Esophagus (tissue), 2 donors: ENCODE results near the gene DUT. TPM values are rescaled to one million over a fixed set of nuclear protein-coding genes. Genes with fewer than 3 reads are reported as not detected.

Source experiments
- H3K27ac ChIP-seq, 2 donors: one replicate each; pipeline ENCODE4 v1.5.1; 2013; ENCODE audit warnings: low read depth in 2 of 2, mild to moderate bottlenecking in 2 of 2, inconsistent platforms in 1 of 2, low read length in 1 of 2, moderate library complexity in 1 of 2
- H3K27me3 ChIP-seq, 2 donors: one replicate each; pipeline ENCODE4 v1.6.1; 2013; ENCODE audit warnings: low read length in 2 of 2, control low read depth in 1 of 2, mild to moderate bottlenecking in 1 of 2; ENCODE audit not compliant: insufficient read depth in 2 of 2, control insufficient read depth in 1 of 2
- H3K36me3 ChIP-seq, 2 donors: one replicate each; pipeline ENCODE4 v1.6.1; 2013; ENCODE audit warnings: low read length in 1 of 2; ENCODE audit not compliant: control insufficient read depth in 2 of 2, insufficient read depth in 2 of 2
- H3K4me1 ChIP-seq, 2 donors: one replicate each; pipeline ENCODE4 v1.6.1; 2013; ENCODE audit warnings: low read length in 1 of 2; ENCODE audit not compliant: control insufficient read depth in 2 of 2, insufficient read depth in 2 of 2
- H3K4me3 ChIP-seq, 2 donors: one replicate each; pipeline ENCODE4 v1.5.1; 2013; ENCODE audit warnings: low read length in 2 of 2, mild to moderate bottlenecking in 2 of 2, low read depth in 1 of 2, moderate library complexity in 1 of 2
- H3K9me3 ChIP-seq, 2 donors: one replicate each; pipeline ENCODE4 v1.6.1; 2013; ENCODE audit warnings: mild to moderate bottlenecking in 2 of 2, low read depth in 1 of 2, low read length in 1 of 2, moderate library complexity in 1 of 2; ENCODE audit not compliant: control insufficient read depth in 2 of 2, insufficient read depth in 1 of 2
- WGBS, 2 donors: extraction: QIAGEN DNeasy Blood & Tissue Kit; methylation state at CpG; one replicate each; pipeline ENCODE4 v1.1.7; 2013; 5-methylcytosine and 5-hydroxymethylcytosine counted together
- polyA plus RNA-seq, 2 donors: library from polyadenylated mRNA; stranded (reverse); fragments of 200-250 nt; gene quantifications; one replicate each; pipeline ENCODE4 v1.2.3, GENCODE V29; 2013
- donor health status: healthy with polysubstance abuse.
- donor health status: Bipolar disorder and iron deficiency.

Gene DUT
- polyA plus RNA-seq, 2 donors: 45.4 to 67.9 TPM

DNA sequence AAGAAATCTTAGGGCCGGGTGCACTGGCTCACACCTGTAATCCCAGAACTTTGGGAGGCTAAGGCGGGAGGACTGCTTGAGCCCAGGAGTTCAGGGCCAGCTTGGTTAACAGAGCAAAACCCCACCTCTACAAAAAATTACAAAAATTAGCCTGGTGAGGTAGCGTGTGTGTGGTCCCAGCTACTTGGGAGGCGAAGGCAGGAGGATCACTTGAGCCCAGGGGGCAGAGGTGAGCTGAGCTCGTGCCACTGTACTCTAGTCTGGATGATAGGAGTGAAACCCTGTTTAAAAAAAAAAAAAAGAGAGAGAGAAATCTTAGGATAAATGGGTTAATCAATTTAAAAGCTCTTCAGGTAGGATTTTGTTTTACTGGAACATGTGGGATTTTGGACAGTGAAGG, 31.2 kb upstream of the DUT start:
- 84% methylated on average over 5 of the region's 5 CpGs for WGBS, 2 donors
- no peaks in the 10 kb centered on the region for H3K36me3 ChIP-seq
- no peak overlapping the region for H3K4me3 ChIP-seq
- H3K9me3 ChIP-seq: no peaks in the 10 kb centered on the region
- H3K27me3 ChIP-seq: peaks cover 0 to 3% of the 10 kb centered on the region in 2 donors
- no peak overlapping the region for H3K27ac ChIP-seq
- no peaks in the 10 kb centered on the region for H3K4me1 ChIP-seq

DNA sequence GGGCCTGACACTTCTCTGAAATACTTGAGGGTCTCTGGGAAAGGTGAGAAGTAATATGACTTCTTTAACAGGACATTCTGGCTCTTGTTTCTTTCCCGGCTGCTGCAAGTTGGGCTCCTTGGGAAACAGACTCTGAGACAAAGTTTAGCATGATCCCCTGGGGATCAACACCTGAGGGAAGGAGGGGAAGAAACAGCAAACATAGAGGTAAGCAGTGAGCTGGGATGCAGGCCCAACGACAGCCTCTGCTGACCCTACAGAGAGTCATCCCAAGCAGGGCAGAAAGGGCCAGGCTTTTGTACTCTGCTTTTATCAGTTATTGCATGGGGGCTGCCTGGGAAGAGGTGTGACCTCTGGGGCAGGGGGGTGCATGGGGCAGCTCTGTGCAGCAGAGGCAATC, 26.8 kb upstream of the DUT start:
- Histone ChIP-seq H3K27me3 (peaks cover 0 to 3% of the 10 kb centered on the region in 2 donors), H3K9me3 (no peaks in the 10 kb centered on the region), H3K4me3 (no peak overlapping the region), H3K4me1 (no peaks in the 10 kb centered on the region), H3K27ac (no peak overlapping the region), H3K36me3 (no peaks in the 10 kb centered on the region)
- WGBS, 2 donors: 44 to 49% methylated on average over 2 of the region's 2 CpGs

DNA sequence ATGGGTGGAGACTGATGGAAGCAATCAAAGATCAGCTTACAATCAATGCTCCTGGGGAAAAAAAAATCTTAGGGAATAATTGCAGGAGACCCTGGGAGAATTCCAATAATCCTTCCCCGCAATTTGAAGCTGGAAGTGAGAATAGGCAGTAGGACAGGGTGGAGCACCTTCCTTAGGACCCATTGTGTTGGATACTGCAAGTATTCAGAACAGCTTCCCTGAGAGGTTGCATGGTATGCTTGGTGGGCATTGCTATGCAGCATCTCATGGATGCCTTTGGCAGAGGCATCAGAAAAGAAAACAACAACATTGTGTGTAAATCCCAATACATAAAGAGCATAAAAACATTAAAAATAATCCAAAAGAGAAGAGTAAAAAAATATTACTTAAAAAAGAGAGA, 24.6 kb upstream of the DUT start:
- WGBS, 2 donors: 77 to 89% methylated on average over 1 of the region's 1 CpG
- H3K9me3 ChIP-seq: no peaks in the 10 kb centered on the region

DNA sequence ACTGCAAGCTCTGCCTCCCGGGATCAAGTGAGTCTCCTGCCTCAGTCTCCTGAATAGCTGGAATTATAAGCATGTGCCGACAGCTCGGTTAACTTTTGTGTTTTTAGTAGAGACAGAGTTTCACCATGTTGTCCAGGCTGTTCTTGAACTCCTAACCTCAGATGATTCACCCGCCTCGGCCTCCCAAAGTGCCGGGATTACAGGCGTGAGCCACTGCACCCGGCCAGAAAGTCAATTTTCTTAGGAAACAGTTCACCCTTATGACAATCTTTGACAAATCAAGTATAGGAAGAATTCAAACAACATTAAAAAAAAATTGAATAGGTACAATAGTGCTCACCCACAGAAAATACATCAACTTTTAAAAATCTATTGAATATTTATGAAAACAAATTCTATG, 23.6 kb upstream of the DUT start:
- Histone ChIP-seq H3K36me3 (no peaks in the 10 kb centered on the region), H3K27me3 (no peaks in the 10 kb centered on the region), H3K27ac (no peak overlapping the region), H3K4me3 (no peak overlapping the region), H3K4me1 (no peaks in the 10 kb centered on the region), H3K9me3 (no peaks in the 10 kb centered on the region)
- WGBS, 2 donors: 87 to 91% methylated on average over 8 of the region's 8 CpGs

More for the DNA sequence above, 24.6 kb upstream of the DUT start:
- H3K27me3 ChIP-seq: no peaks in the 10 kb centered on the region
- no peaks in the 10 kb centered on the region for H3K4me1 ChIP-seq
- no peaks in the 10 kb centered on the region for H3K36me3 ChIP-seq
- no peak overlapping the region for H3K4me3 ChIP-seq
- no peak overlapping the region for H3K27ac ChIP-seq

DNA sequence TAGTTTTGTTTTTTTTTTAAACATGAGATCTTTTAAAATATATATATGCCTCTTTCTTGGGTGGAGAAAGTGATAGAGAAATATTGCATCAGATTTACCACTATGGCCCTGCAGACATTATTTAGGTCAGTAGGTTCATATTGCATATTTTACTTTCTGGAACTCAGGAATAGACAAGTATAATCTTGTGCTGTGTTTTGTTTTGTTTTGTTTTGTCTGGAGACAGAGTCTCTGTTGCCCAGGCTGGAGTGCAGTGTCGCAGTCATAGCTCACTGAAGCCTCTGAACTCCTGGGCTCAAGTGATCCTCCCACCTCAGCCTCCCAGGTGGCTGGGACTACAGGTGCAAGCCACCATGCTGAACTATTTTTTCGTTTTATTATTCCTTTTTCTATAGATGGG, 21.5 kb upstream of the DUT start:
- Histone ChIP-seq H3K4me1 (no peaks in the 10 kb centered on the region), H3K36me3 (no peaks in the 10 kb centered on the region), H3K27ac (no peak overlapping the region), H3K9me3 (no peaks in the 10 kb centered on the region), H3K27me3 (no peaks in the 10 kb centered on the region), H3K4me3 (no peak overlapping the region)
- WGBS, 2 donors: 56 to 64% methylated on average over 2 of the region's 2 CpGs

DNA sequence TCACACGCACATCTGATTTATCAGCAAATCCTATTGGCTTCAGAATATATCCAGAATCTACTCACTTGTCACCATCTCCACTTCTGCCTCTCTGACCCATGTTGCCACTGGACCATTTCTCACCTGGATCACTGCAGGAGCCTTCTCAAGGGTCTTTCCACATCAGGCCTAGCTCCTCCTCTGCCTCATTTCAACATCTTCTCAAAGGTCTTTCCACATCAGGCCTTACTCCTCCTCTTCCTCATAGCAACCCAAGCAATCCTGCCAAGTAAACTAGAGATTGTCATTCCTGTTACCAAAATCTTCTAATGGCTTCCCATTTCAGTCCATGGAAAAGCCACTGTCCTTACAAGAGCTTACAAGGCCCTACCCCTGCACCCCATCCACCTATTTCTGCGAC, 18.0 kb upstream of the DUT start:
- Histone ChIP-seq H3K4me1 (peaks cover 0 to 2% of the 10 kb centered on the region in 2 donors), H3K4me3 (no peak overlapping the region), H3K27me3 (no peaks in the 10 kb centered on the region), H3K27ac (no peak overlapping the region), H3K9me3 (no peaks in the 10 kb centered on the region), H3K36me3 (no peaks in the 10 kb centered on the region)
- WGBS, 2 donors: 89 to 92% methylated on average over 2 of the region's 2 CpGs

DNA sequence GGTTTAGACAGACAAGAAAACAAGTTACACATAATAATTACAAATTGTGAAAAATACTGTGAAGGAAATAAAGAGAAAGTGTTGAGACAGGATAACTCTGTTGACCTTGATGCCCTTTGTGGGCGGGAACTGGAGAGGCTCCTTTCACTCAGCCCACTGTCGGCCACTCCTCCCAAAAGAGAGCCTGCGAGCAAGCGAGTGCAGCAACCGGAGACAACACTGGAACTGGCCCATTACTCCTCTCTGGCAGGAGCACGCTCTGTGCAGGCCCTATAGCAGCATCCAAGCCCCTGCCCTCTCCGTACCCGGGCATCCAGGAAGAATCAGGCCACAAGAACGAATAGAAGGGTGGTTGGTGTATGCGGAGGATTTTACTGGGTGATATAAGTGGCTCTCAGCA, 16.2 kb upstream of the DUT start:
- H3K36me3 ChIP-seq: no peaks in the 10 kb centered on the region
- 80 to 83% methylated on average over 10 of the region's 10 CpGs for WGBS, 2 donors
- no peaks in the 10 kb centered on the region for H3K9me3 ChIP-seq

DNA sequence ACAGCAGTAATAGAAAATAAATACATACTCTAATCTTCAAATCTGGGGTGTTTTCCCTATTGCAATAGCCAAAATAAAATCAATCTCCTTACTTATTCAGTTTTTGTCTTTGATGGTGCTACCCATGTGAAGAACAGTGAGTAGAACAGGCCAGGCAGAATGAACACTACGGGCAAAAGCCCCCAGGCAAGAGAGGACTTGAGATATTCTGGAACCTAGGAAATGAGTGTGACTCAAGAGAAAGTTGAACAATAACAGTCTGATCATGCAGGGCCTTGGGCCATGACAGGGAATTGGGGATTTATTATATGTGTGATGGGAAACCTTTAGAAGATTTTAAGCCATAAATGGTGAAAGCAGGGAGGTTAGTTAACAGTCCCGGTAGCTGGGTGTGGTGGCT, 14.0 kb upstream of the DUT start:
- Histone ChIP-seq H3K27ac (no peak overlapping the region), H3K4me1 (peaks cover 0 to 2% of the 10 kb centered on the region in 2 donors), H3K36me3 (no peaks in the 10 kb centered on the region), H3K27me3 (no peaks in the 10 kb centered on the region), H3K4me3 (no peak overlapping the region), H3K9me3 (no peaks in the 10 kb centered on the region)
- 77 to 83% methylated on average over 2 of the region's 2 CpGs for WGBS, 2 donors

More for the DNA sequence above, 16.2 kb upstream of the DUT start:
- peaks cover 0 to 2% of the 10 kb centered on the region in 2 donors for H3K4me1 ChIP-seq
- H3K4me3 ChIP-seq: no peak overlapping the region
- H3K27ac ChIP-seq: no peak overlapping the region
- no peaks in the 10 kb centered on the region for H3K27me3 ChIP-seq

DNA sequence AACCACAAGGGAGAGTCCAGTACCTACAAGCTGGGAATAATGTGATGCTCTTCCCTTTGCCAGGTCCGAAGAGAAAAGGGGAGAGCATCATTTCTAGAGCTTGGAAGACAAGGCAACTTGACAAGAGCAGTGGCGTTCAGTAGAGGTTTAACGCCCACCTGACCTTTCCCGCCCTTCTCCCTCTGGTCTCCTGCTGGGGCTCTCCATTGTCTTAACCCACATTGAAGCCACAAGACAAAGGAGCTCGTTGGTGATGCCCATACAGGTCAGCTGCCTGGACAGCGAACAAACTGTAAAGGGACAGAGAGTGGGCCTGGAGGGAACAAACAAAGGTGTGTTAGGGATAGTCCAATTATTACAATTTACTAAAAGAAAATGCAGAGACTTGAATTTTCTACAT, 13.1 kb upstream of the DUT start:
- Histone ChIP-seq H3K27me3 (no peaks in the 10 kb centered on the region), H3K4me1 (peaks cover 0 to 2% of the 10 kb centered on the region in 2 donors), H3K36me3 (no peaks in the 10 kb centered on the region), H3K27ac (no peak overlapping the region), H3K9me3 (no peaks in the 10 kb centered on the region), H3K4me3 (no peak overlapping the region)
- WGBS, 2 donors: 63 to 66% methylated on average over 6 of the region's 6 CpGs

DNA sequence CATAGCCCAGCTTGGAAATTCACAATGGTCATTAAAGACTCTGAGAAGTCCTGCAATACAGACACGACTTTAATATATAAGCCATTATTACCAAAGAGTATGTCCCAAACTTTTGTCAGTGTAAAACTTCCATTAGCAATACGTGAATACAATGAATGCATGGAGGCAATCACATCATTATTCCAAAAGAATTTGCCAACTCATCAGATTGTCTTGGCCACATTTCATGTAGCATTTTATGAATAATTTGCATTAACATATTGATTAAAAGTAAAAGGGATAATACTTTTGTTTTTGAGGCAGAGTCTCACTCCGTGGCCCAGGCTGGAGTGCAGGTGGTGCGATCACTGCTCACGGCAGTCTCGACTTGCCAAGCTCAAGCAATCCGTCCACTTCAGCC, 7.9 kb upstream of the DUT start:
- Histone ChIP-seq H3K27ac (no peak overlapping the region), H3K36me3 (no peaks in the 10 kb centered on the region), H3K27me3 (no peaks in the 10 kb centered on the region), H3K9me3 (no peaks in the 10 kb centered on the region), H3K4me1 (no peaks in the 10 kb centered on the region), H3K4me3 (no peak overlapping the region)
- 92 to 96% methylated on average over 7 of the region's 7 CpGs for WGBS, 2 donors
